HEK293T (cell line): ENCODE results near the gene ZNF516.
"Not testable (repeated sequence)": the region's sequence is repeated elsewhere in the genome, so short reads cannot be mapped to it uniquely, and the experiment has no call there.

Source experiments
- CTCF ChIA-PET: fragments of 350-600 bp; formaldehyde crosslinking; extraction: SDS; loops from one replicate; lab custom pipeline; 2021; ENCODE audit warnings: antibody characterized with exemption, inconsistent platforms; lab: Yijun Ruan, JAX
- POLR2A ChIA-PET: fragments of 350-600 bp; formaldehyde crosslinking; extraction: SDS; loops from one replicate; lab custom pipeline; 2020; ENCODE audit warnings: antibody characterized with exemption, inconsistent platforms; lab: Yijun Ruan, JAX
- DNase-seq: peaks from one replicate; pipeline ENCODE4 v3.0.0; 2012; ENCODE audit warnings: mixed read lengths; ENCODE audit errors: extremely low spot score
- ARNT ChIP-seq: fragments of 450-650 bp; IDR thresholded peaks from 2 replicates; pipeline ENCODE4 v1.6.1; 2017; ENCODE audit warnings: mild to moderate bottlenecking
- BHLHE40 ChIP-seq: fragments of 450-650 bp; IDR thresholded peaks from 2 replicates; pipeline ENCODE4 v1.6.1; 2016; ENCODE audit warnings: mild to moderate bottlenecking, moderate library complexity, borderline replicate concordance
- CTBP1 ChIP-seq: fragments of 450-650 bp; IDR thresholded peaks from 2 replicates; pipeline ENCODE4 v1.6.1; 2016; ENCODE audit warnings: borderline replicate concordance
- ELF4 ChIP-seq: fragments of 450-650 bp; IDR thresholded peaks from 2 replicates; pipeline ENCODE4 v1.6.1; 2017; ENCODE audit warnings: antibody characterized with exemption
- FOXA1 ChIP-seq: fragments of 450-650 bp; IDR thresholded peaks from 2 replicates; pipeline ENCODE4 v1.6.1; 2016; ENCODE audit warnings: mild to moderate bottlenecking
- FOXK2 ChIP-seq: fragments of 450-650 bp; IDR thresholded peaks from 2 replicates; pipeline ENCODE4 v1.6.1; 2016; ENCODE audit warnings: mild to moderate bottlenecking
- FOXM1 ChIP-seq: fragments of 450-650 bp; IDR thresholded peaks from 2 replicates; pipeline ENCODE4 v1.6.1; 2017; ENCODE audit warnings: mild to moderate bottlenecking, borderline replicate concordance
- HDGF ChIP-seq: fragments of 450-650 bp; IDR thresholded peaks from 2 replicates; pipeline ENCODE4 v1.6.1; 2017; ENCODE audit warnings: antibody characterized with exemption, borderline replicate concordance
- L3MBTL2 ChIP-seq: fragments of 450-650 bp; conservative IDR thresholded peaks from 2 replicates; pipeline ENCODE4 v1.6.1; 2016; ENCODE audit warnings: mild to moderate bottlenecking
- LEF1 ChIP-seq: fragments of 450-650 bp; IDR thresholded peaks from 2 replicates; pipeline ENCODE4 v1.6.1; 2017; ENCODE audit warnings: mild to moderate bottlenecking, borderline replicate concordance
- NFRKB ChIP-seq: fragments of 450-650 bp; IDR thresholded peaks from 2 replicates; pipeline ENCODE4 v1.6.1; 2016; ENCODE audit warnings: mild to moderate bottlenecking, moderate library complexity
- PKNOX1 ChIP-seq: fragments of 450-650 bp; IDR thresholded peaks from 2 replicates; pipeline ENCODE4 v1.6.1; 2016
- SP1 ChIP-seq: fragments of 450-650 bp; IDR thresholded peaks from 2 replicates; pipeline ENCODE4 v1.6.1; 2017
- SUZ12 ChIP-seq: fragments of 450-650 bp; IDR thresholded peaks from 2 replicates; pipeline ENCODE4 v1.6.1; 2016; ENCODE audit warnings: mild to moderate bottlenecking
- TARDBP ChIP-seq: fragments of 450-650 bp; IDR thresholded peaks from 2 replicates; pipeline ENCODE4 v1.6.1; 2016
- ZNF384 ChIP-seq: fragments of 450-650 bp; IDR thresholded peaks from 2 replicates; pipeline ENCODE4 v1.6.1; 2016

The ZNF516 gene

GRCh38 chr18:76495006-76495370 lies at the start of gene ZNF516:
Gene ZNF516 (minus strand): TSS chr18:76495242. CDS start chr18:76443054, 52,188 bp downstream.
- DNase-seq: no peak
- TF ChIP-seq BHLHE40 (no peak), HDGF (no peak), CTBP1 (no peak), ZNF384 (no peak)
- POLR2A ChIA-PET: interaction anchor here (3.0 kb wide), 1 partner anchor 125 kb away, joined by 6 read pairs; no protein-coding TSS in a partner anchor
- CTCF ChIA-PET: no interaction called here

- POLR2A ChIA-PET: no interaction called here
- no peak for DNase-seq
- CTCF ChIA-PET: no interaction called here
- no peak for TF ChIP-seq LEF1
- TF ChIP-seq FOXM1: no peak
- TF ChIP-seq HDGF: no peak
Observed at GRCh38 chr18:76538846-76539245, 43.8 kb upstream of the ZNF516 start.

GRCh38 chr18:76537621-76538020 lies 42.6 kb upstream of the ZNF516 start:
- TF ChIP-seq TARDBP: no peak
- TF ChIP-seq BHLHE40: no peak
- TF ChIP-seq SP1: no peak
- no peak for TF ChIP-seq PKNOX1
- no peak for TF ChIP-seq SUZ12
- ChIA-PET POLR2A (no interaction called here), CTCF (no interaction called here)
- no peak for DNase-seq

DNA sequence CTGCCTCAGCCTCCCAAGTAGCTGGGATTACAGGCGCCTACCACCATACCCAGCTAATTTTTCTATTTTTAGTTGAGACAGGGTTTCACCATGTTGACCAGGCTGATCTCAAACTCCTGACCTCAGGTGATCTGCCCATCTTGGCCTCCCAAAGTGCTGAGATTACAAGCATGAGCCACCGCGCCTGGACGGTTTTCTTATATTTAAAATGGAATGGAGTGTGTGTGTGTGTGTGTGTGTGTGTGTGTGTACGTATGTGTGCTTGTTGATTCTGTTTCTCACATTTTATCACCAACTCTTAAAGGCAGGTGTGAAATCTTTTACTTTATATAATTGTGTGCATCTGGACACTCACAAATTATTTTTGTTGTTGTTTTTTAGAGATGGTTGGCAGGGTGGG lies 41.6 kb upstream of the ZNF516 start:
- POLR2A ChIA-PET, CTCF ChIA-PET, DNase-seq: not testable (repeated sequence)

DNA sequence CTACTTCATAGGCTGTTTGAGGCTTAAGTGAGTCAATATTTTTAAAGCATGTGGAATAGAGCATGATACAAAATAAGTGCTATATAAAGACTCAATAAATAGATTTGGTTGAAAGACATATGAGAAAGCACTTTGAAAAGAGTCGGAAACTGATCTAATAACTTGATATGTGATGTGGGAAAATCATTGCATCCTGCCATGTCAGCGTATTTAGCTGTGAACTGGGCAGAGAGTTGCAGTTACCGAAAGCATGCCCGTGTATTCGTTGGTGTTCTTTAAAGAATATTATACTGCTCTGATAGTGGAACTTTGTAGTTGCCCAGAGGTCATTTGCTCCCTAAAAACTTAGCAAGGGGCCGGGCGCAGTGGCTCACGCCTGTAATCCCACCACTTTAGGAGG lies 37.8 kb upstream of the ZNF516 start:
- CTCF ChIA-PET: no interaction called here
- POLR2A ChIA-PET: no interaction called here
- no peak for DNase-seq
- TF ChIP-seq BHLHE40: no peak
- no peak for TF ChIP-seq ELF4
- no peak for TF ChIP-seq HDGF
- TF ChIP-seq LEF1: no peak
- no peak for TF ChIP-seq ZNF384
- TF ChIP-seq FOXK2: no peak
- no peak for TF ChIP-seq CTBP1
- TF ChIP-seq SP1: no peak
- no peak for TF ChIP-seq NFRKB
- TF ChIP-seq TARDBP: no peak
- no peak for TF ChIP-seq L3MBTL2
- no peak for TF ChIP-seq FOXA1
- TF ChIP-seq SUZ12: no peak
- no peak for TF ChIP-seq ARNT
- TF ChIP-seq FOXM1: no peak
- no peak for TF ChIP-seq PKNOX1

DNA sequence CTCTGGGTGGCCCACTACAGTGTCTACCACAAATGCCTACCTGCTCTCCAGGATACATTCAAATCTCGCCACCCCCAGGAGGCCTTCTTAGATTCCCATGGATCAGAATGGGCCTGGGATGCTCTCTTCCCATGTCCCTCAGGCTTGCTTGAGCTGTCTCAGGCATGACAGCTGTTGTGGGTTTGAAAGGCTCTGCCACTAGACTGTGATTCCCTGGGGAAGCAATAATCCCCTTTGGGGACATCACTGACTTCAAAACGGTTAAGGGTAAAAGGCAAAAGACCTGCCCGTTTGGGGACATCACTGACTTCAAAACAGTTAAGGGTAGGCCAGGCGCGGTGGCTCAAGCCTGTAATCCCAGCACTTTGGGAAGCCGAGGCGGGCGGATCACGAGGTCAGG lies 35.8 kb upstream of the ZNF516 start:
- CTCF ChIA-PET: no interaction called here
- no peak for DNase-seq
- TF ChIP-seq PKNOX1 (no peak), SUZ12 (no peak), NFRKB (no peak), ZNF384 (no peak), HDGF (no peak), CTBP1 (no peak), FOXM1 (no peak), TARDBP (no peak), ELF4 (no peak), SP1 (no peak), FOXA1 (no peak), ARNT (no peak), L3MBTL2 (no peak), FOXK2 (no peak), BHLHE40 (no peak), LEF1 (no peak)
- POLR2A ChIA-PET: no interaction called here

- TF ChIP-seq NFRKB (no peak), TARDBP (no peak), L3MBTL2 (no peak), ELF4 (no peak), FOXK2 (no peak), HDGF (no peak), SUZ12 (no peak), ARNT (no peak), BHLHE40 (no peak), CTBP1 (no peak), ZNF384 (no peak), LEF1 (no peak)
- ChIA-PET CTCF (no interaction called here), POLR2A (no interaction called here)
- DNase-seq: no peak
Observed at GRCh38 chr18:76530391-76530790, 35.3 kb upstream of the ZNF516 start.
